Endothelial cell of umbilical vein (primary cell): ENCODE measurements around the gene PAAF1. TPM values are rescaled to one million over a fixed set of nuclear protein-coding genes. Genes with fewer than 3 reads are reported as not detected.

Experiments used
- BruUV-seq: library from RNA; stranded (reverse); fragments of 400-500 nt; replicated peaks from 2 replicates; lab custom pipeline; 2021; lab: Mats Ljungman, UMichigan
- CTCF ChIA-PET: fragments of 300-600, 350-600 bp; sonication (Branson Sonifier 250); formaldehyde crosslinking; loops from one replicate; lab custom pipeline; 2021; ENCODE audit warnings: antibody characterized with exemption, inconsistent platforms; lab: Charles Lee
- POLR2A ChIA-PET: fragments of 300-600, 350-600 bp; sonication (Branson Sonifier 250); formaldehyde crosslinking; loops from one replicate; lab custom pipeline; 2021; ENCODE audit warnings: antibody characterized with exemption, inconsistent platforms; lab: Charles Lee
- DNase-seq: peaks from one replicate; pipeline ENCODE4 v3.0.0-alpha.2; 2011; ENCODE audit warnings: low read depth, low spot score
- FAIRE-seq: peaks from 2 replicates; lab custom pipeline; 2011; peaks lifted over from hg19 to GRCh38; lab: Jason Lieb, UNC
- H2AFZ ChIP-seq: 2 replicates; pipeline ENCODE4 v1.6.0; 2012; ENCODE audit warnings: low read depth, low read length, control low read depth, inconsistent platforms
- H3K27ac ChIP-seq: 2 replicates; pipeline ENCODE4 v1.5.1; 2011; ENCODE audit warnings: low read depth, mild to moderate bottlenecking, control low read depth, low read length, moderate library complexity; ENCODE audit not compliant: insufficient read depth
- H3K27me3 ChIP-seq, 2 experiments: 2 replicates each; pipeline versions ENCODE4 v1.6.0 to v1.6.1; 2011; ENCODE audit warnings: low read length in 2 of 2, mixed read lengths in 1 of 2; ENCODE audit not compliant: control insufficient read depth in 2 of 2, insufficient read depth in 2 of 2
- H3K36me3 ChIP-seq, 2 experiments: 2 replicates in 1 of 2; 3 replicates in 1 of 2; pipeline ENCODE4 v1.5.1; 2011; ENCODE audit warnings: low read length in 2 of 2, mild to moderate bottlenecking in 1 of 2, moderate library complexity in 1 of 2; ENCODE audit not compliant: control insufficient read depth in 2 of 2, insufficient read depth in 2 of 2; ENCODE audit errors: extremely low read depth in 1 of 2
- H3K4me1 ChIP-seq: 3 replicates; pipeline ENCODE4 v1.5.1; 2011; ENCODE audit warnings: mild to moderate bottlenecking, low read length; ENCODE audit not compliant: control insufficient read depth, insufficient read depth; ENCODE audit errors: extremely low read depth
- H3K4me2 ChIP-seq: 2 replicates; pipeline ENCODE4 v1.6.1; 2011; ENCODE audit warnings: low read length, control low read depth, mixed read lengths; ENCODE audit not compliant: insufficient read depth
- H3K4me3 ChIP-seq, 3 experiments: fragments of 200-600 bp in 1 of 3; sonication (generic), shearing (Covaris generic) in 1 of 3; replicated peaks in 1 of 3; 2 replicates each; pipeline ENCODE4 v1.5.1; 2011 to 2016; ENCODE audit warnings: control low read depth in 3 of 3, low read length in 3 of 3, mild to moderate bottlenecking in 2 of 3, inconsistent platforms in 1 of 3, low read depth in 1 of 3, moderate library complexity in 1 of 3; ENCODE audit not compliant: insufficient read depth in 1 of 3
- H3K79me2 ChIP-seq: 2 replicates; pipeline ENCODE4 v1.6.0; 2012; ENCODE audit warnings: low read length, inconsistent platforms; ENCODE audit not compliant: control insufficient read depth, insufficient read depth
- H3K9ac ChIP-seq: replicated peaks from 2 replicates; pipeline ENCODE3; 2011; ENCODE audit warnings: low read length, control low read depth; ENCODE audit not compliant: insufficient read depth; ENCODE audit errors: extremely low read depth
- H3K9me1 ChIP-seq: replicated peaks from 3 replicates; pipeline ENCODE4 v1.6.0; 2011; ENCODE audit warnings: mild to moderate bottlenecking, low read length; ENCODE audit not compliant: control insufficient read depth, insufficient read depth; ENCODE audit errors: extremely low read depth
- H3K9me3 ChIP-seq: replicated peaks from 2 replicates; pipeline ENCODE4 v1.5.1; 2012; ENCODE audit warnings: low read length, inconsistent platforms; ENCODE audit not compliant: control insufficient read depth, insufficient read depth
- H4K20me1 ChIP-seq: replicated peaks from 2 replicates; pipeline ENCODE3; 2011; ENCODE audit warnings: mild to moderate bottlenecking, low read length; ENCODE audit not compliant: control insufficient read depth, insufficient read depth; ENCODE audit errors: extremely low read depth
- EZH2 ChIP-seq: IDR thresholded peaks from 2 replicates; pipeline ENCODE4 v1.6.1; 2012; ENCODE audit warnings: borderline replicate concordance, low read depth, mild to moderate bottlenecking, moderate library complexity, low read length, inconsistent platforms; ENCODE audit not compliant: severe bottlenecking
- FOS ChIP-seq: IDR thresholded peaks from 2 replicates; pipeline ENCODE4 v1.6.1; 2011; ENCODE audit warnings: mild to moderate bottlenecking, low read length, moderate library complexity, borderline replicate concordance; ENCODE audit not compliant: insufficient read depth
- GATA2 ChIP-seq: IDR thresholded peaks from 2 replicates; pipeline ENCODE4 v1.7.0; 2011; ENCODE audit warnings: low read depth, mild to moderate bottlenecking, moderate library complexity, mixed read lengths, low read length; ENCODE audit not compliant: insufficient read length, insufficient read depth
- JUN ChIP-seq: IDR thresholded peaks from 2 replicates; pipeline ENCODE4 v1.6.1; 2011; ENCODE audit warnings: borderline replicate concordance, low read depth; ENCODE audit not compliant: insufficient read length, insufficient read depth
- MYC ChIP-seq: IDR thresholded peaks from one replicate; pipeline ENCODE4 v1.6.1; 2011; ENCODE audit warnings: mild to moderate bottlenecking, low read depth, low read length
- POLR2A ChIP-seq: IDR thresholded peaks from 2 replicates; pipeline ENCODE4 v1.6.1; 2012; ENCODE audit warnings: low read depth, mild to moderate bottlenecking, control low read depth, low read length
- POLR2AphosphoS5 ChIP-seq: IDR thresholded peaks from 2 replicates; pipeline ENCODE4 v1.6.1; 2012; ENCODE audit warnings: low read depth, mild to moderate bottlenecking, control low read depth, low read length, moderate library complexity; ENCODE audit not compliant: insufficient read depth
- dilution Hi-C: fragments of 300-500 bp; cut with MboI; formaldehyde crosslinking; loops from one replicate; pipeline ENCODE4 v1.15.0; 2019; ENCODE audit warnings: low sequenced_read_pairs; ENCODE audit not compliant: extremely low pct_ligation_motif_present
- intact Hi-C: fragments of 100-400 bp; cut with micrococcal nuclease; formaldehyde crosslinking; loops from one replicate; pipeline ENCODE4 v1.10.0; 2022
- polyA plus RNA-seq, 4 experiments: library from polyadenylated mRNA; depleted of rRNA in 3 of 4; stranded (reverse) in 3 of 4; unstranded in 1 of 4; fragments of >200 nt; gene quantifications; 2 replicates each; pipeline versions ENCODE4 v1.2.1 to v1.2.3, GENCODE V29; 2011 to 2012; ENCODE audit warnings: missing spikeins in 1 of 4
- total RNA-seq: library from RNA; stranded (reverse); gene quantifications from 2 replicates; pipeline ENCODE4 v1.2.3, GENCODE V29; 2021
- TF ChIP-seq, protein P1 (sequence below): IDR thresholded peaks from 2 replicates; pipeline ENCODE4 v1.6.1; 2011; ENCODE audit not compliant: insufficient read depth, insufficient read length
- TF ChIP-seq, protein P2 (sequence below), 2 donors: IDR thresholded peaks; 1 replicate in 1 of 2; 2 replicates in 1 of 2; pipeline ENCODE4 v1.5.1; 2011; ENCODE audit warnings: low read length in 2 of 2, mild to moderate bottlenecking in 2 of 2, moderate library complexity in 2 of 2, control low read depth in 1 of 2, inconsistent platforms in 1 of 2, low read depth in 1 of 2; ENCODE audit not compliant: insufficient read depth in 1 of 2; ENCODE audit errors: extremely low read depth in 1 of 2

The PAAF1 gene
- total and polyA plus RNA-seq, 2 donors (not counting 3 experiments of a cell fraction or from before 2014, with no cell fraction given): 9.8 to 16.1 TPM

DNA sequence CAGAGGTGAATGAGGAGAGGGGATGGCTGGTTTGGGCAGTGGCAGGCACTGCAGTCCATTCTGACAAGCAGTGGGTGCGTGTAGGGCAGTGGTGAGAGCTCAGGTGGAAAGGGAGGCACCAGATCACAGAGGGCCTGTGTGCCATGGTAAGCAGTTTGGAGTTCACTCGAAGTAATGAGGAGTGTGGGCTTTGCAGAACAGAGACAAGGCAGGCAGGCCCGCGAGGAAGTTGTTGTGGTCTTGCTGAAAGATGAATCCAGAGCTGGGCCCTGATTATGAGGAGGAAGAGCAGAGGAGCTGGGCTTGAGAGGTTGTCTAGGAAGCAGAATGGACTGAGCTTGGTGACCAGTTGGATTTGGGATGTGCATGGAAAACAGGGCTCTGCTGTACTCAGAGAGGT is 72.4 kb downstream of the PAAF1 start:
- no peaks in the 10 kb centered on the region for H4K20me1 ChIP-seq
- TF ChIP-seq EZH2: no peak
- TF ChIP-seq, protein P1, sequence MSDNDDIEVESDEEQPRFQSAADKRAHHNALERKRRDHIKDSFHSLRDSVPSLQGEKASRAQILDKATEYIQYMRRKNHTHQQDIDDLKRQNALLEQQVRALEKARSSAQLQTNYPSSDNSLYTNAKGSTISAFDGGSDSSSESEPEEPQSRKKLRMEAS: no peak
- TF ChIP-seq JUN: no peak
- TF ChIP-seq MYC: no peak
- no peak for TF ChIP-seq POLR2A
- no peak overlapping the region for H3K4me3 ChIP-seq
- H3K9ac ChIP-seq: no peak overlapping the region
- H3K79me2 ChIP-seq: no peaks in the 10 kb centered on the region
- FAIRE-seq (no peak), DNase-seq (no peak)
- ChIA-PET POLR2A (no interaction called here), CTCF (no interaction called here)
- no TSS peak for BruUV-seq
- H3K27ac ChIP-seq: no peak overlapping the region
- no peak overlapping the region for H2AFZ ChIP-seq
- dilution Hi-C loops: no loop called here
- H3K36me3 ChIP-seq: no peaks in the 10 kb centered on the region
- H3K9me1 ChIP-seq: no peaks in the 10 kb centered on the region
- no peaks in the 10 kb centered on the region for H3K9me3 ChIP-seq
- H3K4me1 ChIP-seq: no peaks in the 10 kb centered on the region
- H3K27me3 ChIP-seq: no peaks in the 10 kb centered on the region
- H3K4me2 ChIP-seq: no peak overlapping the region
- intact Hi-C loops: no loop called here

DNA sequence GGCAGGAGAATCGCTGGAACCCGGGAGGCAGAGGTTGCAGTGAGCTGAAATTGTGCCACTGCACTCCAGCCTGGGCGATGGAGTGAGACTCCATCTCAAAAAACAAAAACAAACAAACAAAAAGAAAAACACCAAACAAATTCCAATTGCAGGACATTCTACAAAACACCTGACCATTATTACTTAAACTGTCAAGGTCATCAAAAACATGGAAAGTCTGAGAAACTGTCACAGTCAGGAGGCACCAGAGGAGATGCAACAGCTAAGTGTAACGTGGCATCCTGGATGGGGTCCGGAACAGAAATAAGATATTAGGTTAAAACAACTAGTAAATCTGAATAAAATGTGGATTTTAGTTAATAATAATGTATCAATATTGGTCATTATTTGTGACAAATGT is 73.1 kb downstream of the PAAF1 start:
- POLR2A ChIA-PET: no interaction called here
- no peak overlapping the region for H2AFZ ChIP-seq

More for the DNA sequence above, 73.1 kb downstream of the PAAF1 start:
- Histone ChIP-seq H4K20me1 (no peaks in the 10 kb centered on the region), H3K4me2 (no peak overlapping the region), H3K4me3 (no peak overlapping the region), H3K27me3 (no peaks in the 10 kb centered on the region), H3K9me3 (no peaks in the 10 kb centered on the region), H3K4me1 (no peaks in the 10 kb centered on the region), H3K9me1 (no peaks in the 10 kb centered on the region), H3K79me2 (no peaks in the 10 kb centered on the region), H3K27ac (no peak overlapping the region), H3K36me3 (no peaks in the 10 kb centered on the region), H3K9ac (no peak overlapping the region)
- no peak for FAIRE-seq
- DNase-seq: no peak
- intact Hi-C loops: no loop called here
- TF ChIP-seq FOS (no peak), GATA2 (no peak), POLR2AphosphoS5 (no peak), EZH2 (no peak), MYC (no peak), POLR2A (no peak), JUN (no peak)
- TF ChIP-seq, protein P1: no peak
- TF ChIP-seq, protein P2, sequence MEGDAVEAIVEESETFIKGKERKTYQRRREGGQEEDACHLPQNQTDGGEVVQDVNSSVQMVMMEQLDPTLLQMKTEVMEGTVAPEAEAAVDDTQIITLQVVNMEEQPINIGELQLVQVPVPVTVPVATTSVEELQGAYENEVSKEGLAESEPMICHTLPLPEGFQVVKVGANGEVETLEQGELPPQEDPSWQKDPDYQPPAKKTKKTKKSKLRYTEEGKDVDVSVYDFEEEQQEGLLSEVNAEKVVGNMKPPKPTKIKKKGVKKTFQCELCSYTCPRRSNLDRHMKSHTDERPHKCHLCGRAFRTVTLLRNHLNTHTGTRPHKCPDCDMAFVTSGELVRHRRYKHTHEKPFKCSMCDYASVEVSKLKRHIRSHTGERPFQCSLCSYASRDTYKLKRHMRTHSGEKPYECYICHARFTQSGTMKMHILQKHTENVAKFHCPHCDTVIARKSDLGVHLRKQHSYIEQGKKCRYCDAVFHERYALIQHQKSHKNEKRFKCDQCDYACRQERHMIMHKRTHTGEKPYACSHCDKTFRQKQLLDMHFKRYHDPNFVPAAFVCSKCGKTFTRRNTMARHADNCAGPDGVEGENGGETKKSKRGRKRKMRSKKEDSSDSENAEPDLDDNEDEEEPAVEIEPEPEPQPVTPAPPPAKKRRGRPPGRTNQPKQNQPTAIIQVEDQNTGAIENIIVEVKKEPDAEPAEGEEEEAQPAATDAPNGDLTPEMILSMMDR (IDR thresholded peaks at IDR 0.05; ENCODE audit: extremely low read depth in 1 of 2, insufficient read depth in 1 of 2, low read depth in 1 of 2, low read length in 2 of 2): no peak
- CTCF ChIA-PET: no interaction called here
- dilution Hi-C loops: no loop called here
- BruUV-seq: no TSS peak
